Pancreas (tissue), 10 donors: ENCODE measurements around the gene ECHS1. TPM values are rescaled to one million over a fixed set of nuclear protein-coding genes. Genes with fewer than 3 reads are reported as not detected.

Experiments used
- ATAC-seq, 4 donors: fragments of 200-7000 bp; cut with Tn5 transposase; one replicate each; pipeline versions ENCODE4 v1.8.0 to v1.9.1; 2020; ENCODE audit warnings: mild to moderate bottlenecking in 4 of 4, moderate library complexity in 4 of 4
- DNase-seq, 6 donors: peaks; one replicate each; pipeline ENCODE4 v3.0.0-alpha.2; 2020
- FAIRE-seq: peaks from 2 replicates; lab custom pipeline; 2012; peaks lifted over from hg19 to GRCh38; lab: Jason Lieb, UNC
- H3K27ac ChIP-seq, 4 donors: fragments of 200-600 bp; sonication (generic); 1 replicate in 3 of 4; 2 replicates in 1 of 4; pipeline versions ENCODE4 v1.5.0 to v1.8.0; 2020
- H3K27me3 ChIP-seq, 4 donors: fragments of 200-600 bp; one replicate each; pipeline ENCODE4 v1.8.0; 2021
- H3K36me3 ChIP-seq, 3 donors: fragments of 200-600 bp; sonication (generic) in 1 of 3; one replicate each; pipeline versions ENCODE4 v1.5.0 to v1.8.0; 2020 to 2021
- H3K4me1 ChIP-seq, 3 donors: fragments of 200-600 bp; one replicate each; pipeline ENCODE4 v1.8.0; 2021
- H3K4me3 ChIP-seq, 4 donors: fragments of 200-600 bp; sonication (generic) in 2 of 4; one replicate each; pipeline versions ENCODE4 v1.5.0 to v1.8.0; 2020 to 2021
- H3K9me3 ChIP-seq, 4 donors: fragments of 200-600 bp; one replicate each; pipeline ENCODE4 v1.8.0; 2021
- CTCF ChIP-seq, 4 donors: fragments of 200-600 bp; sonication (generic) in 3 of 4; IDR thresholded peaks; one replicate each; pipeline versions ENCODE4 v1.5.0 to v1.8.0; 2021; ENCODE audit warnings: antibody characterized with exemption in 4 of 4
- WGBS, 2 donors: extraction: QIAGEN DNeasy Blood & Tissue Kit; methylation state at CpG; one replicate each; pipeline ENCODE4 v1.1.7; 2013; 5-methylcytosine and 5-hydroxymethylcytosine counted together
- intact Hi-C, 3 donors: fragments of 100-400 bp; cut with DNase I; formaldehyde crosslinking; loops; one replicate each; pipeline versions ENCODE4 v1.11.1 to v1.14.2; 2022
- polyA plus RNA-seq, 2 donors: library from polyadenylated mRNA; stranded (reverse); fragments of 200-250 nt; gene quantifications; one replicate each; pipeline ENCODE4 v1.2.3, GENCODE V29; 2013
- total RNA-seq, 6 donors: library from RNA; stranded (reverse); fragmentation: NEBNext Ultra II Directional in 4 of 6; extraction: Animal tissue kit (Norgen Biotek cat#: 25700) in 4 of 6; gene quantifications; one replicate each; pipeline versions ENCODE4 v1.2.1 to v1.2.4, GENCODE V29; 2021 to 2023
- donor health status: healthy with polysubstance abuse.
- donor health status: DM: no; HTN: no; CAD: no; lungs with moderate emphysema.
- donor health status: DM: no; HTN: no; CAD: no.
- donor health status: control.
- donor health status: control.
- donor health status: Bipolar disorder and iron deficiency.
- donor health status: DM: yes; HTN: yes; CAD: no.
- donor health status: DM: no; HTN: no; CAD: no.
- donor health status: DM: no; HTN: no; CAD: no.
- donor health status: DM: yes; HTN: yes; CAD: no.

The ECHS1 gene
- total and polyA plus RNA-seq, 8 donors: 32.4 to 69.2 (median 37.8) TPM

- FAIRE-seq: no peak
- no peaks in the 10 kb centered on the region for H3K4me1 ChIP-seq
- intact Hi-C loops: no loop called here
- H3K9me3 ChIP-seq: no peaks in the 10 kb centered on the region
- ATAC-seq: no peak
- TF ChIP-seq CTCF (IDR thresholded peaks at IDR 0.05): no peak
- WGBS, 2 donors: 88 to 93% methylated on average over 13 of the region's 13 CpGs
- H3K4me3 ChIP-seq: no peak overlapping the region
- H3K27me3 ChIP-seq: no peaks in the 10 kb centered on the region
- no peak overlapping the region for H3K27ac ChIP-seq
- peak in 1 of 6 donors; percentile 10 for DNase-seq
- H3K36me3 ChIP-seq: no peaks in the 10 kb centered on the region
Observed at GRCh38 chr10:133384071-133384470, 10.9 kb upstream of the ECHS1 start.

- Histone ChIP-seq H3K27ac (no peak overlapping the region), H3K36me3 (no peaks in the 10 kb centered on the region), H3K27me3 (no peaks in the 10 kb centered on the region), H3K9me3 (no peaks in the 10 kb centered on the region), H3K4me3 (no peak overlapping the region), H3K4me1 (no peaks in the 10 kb centered on the region)
- TF ChIP-seq CTCF (IDR thresholded peaks at IDR 0.05): no peak
- ATAC-seq (no peak), FAIRE-seq (no peak), DNase-seq (no peak)
- intact Hi-C loops: no loop called here
- 89 to 97% methylated on average over 4 of the region's 4 CpGs for WGBS, 2 donors
Observed at GRCh38 chr10:133383551-133383950, 10.4 kb upstream of the ECHS1 start.

GRCh38 chr10:133381036-133381435 is 7.9 kb upstream of the ECHS1 start:
- 93 to 94% methylated on average over 8 of the region's 8 CpGs for WGBS, 2 donors
- DNase-seq: peak in 1 of 6 donors; percentile 32
- intact Hi-C loops: no loop called here
- TF ChIP-seq CTCF (IDR thresholded peaks at IDR 0.05): no peak
- H3K27ac ChIP-seq: no peak overlapping the region
- no peak for ATAC-seq
- FAIRE-seq: no peak
- H3K27me3 ChIP-seq: no peaks in the 10 kb centered on the region
- no peak overlapping the region for H3K4me3 ChIP-seq
- peaks cover 0 to 2% (median 0%) of the 10 kb centered on the region in 3 donors for H3K4me1 ChIP-seq
- no peaks in the 10 kb centered on the region for H3K36me3 ChIP-seq
- H3K9me3 ChIP-seq: no peaks in the 10 kb centered on the region

GRCh38 chr10:133379801-133380666 is 6.9 kb upstream of the ECHS1 start:
- WGBS, 2 donors: 92 to 93% methylated on average over 36 of the region's 36 CpGs
- H3K9me3 ChIP-seq: no peaks in the 10 kb centered on the region
- H3K36me3 ChIP-seq: no peaks in the 10 kb centered on the region
- ATAC-seq (peak in 2 of 4 donors; percentile 2), DNase-seq (peak in 1 of 6 donors; percentile 63), FAIRE-seq (no peak)
- peaks cover 0 to 2% (median 0%) of the 10 kb centered on the region in 3 donors for H3K4me1 ChIP-seq
- H3K4me3 ChIP-seq: peak overlapping the region; percentile 71 to 88 (median 86)
- peak overlapping the region in 1 of 4 donors; percentile 46 for H3K27ac ChIP-seq
- H3K27me3 ChIP-seq: no peaks in the 10 kb centered on the region
- intact Hi-C loops: no loop called here
- no peak for TF ChIP-seq CTCF (IDR thresholded peaks at IDR 0.05)
